ENCODE data around the gene APLF. TPM values are rescaled to one million over a fixed set of nuclear protein-coding genes. Genes with fewer than 3 reads are reported as not detected.

Gene APLF
- polyA plus RNA-seq, 2 of the 4 experiments (the other 2 are of a cell fraction): 1.5 to 2.8 TPM

DNA sequence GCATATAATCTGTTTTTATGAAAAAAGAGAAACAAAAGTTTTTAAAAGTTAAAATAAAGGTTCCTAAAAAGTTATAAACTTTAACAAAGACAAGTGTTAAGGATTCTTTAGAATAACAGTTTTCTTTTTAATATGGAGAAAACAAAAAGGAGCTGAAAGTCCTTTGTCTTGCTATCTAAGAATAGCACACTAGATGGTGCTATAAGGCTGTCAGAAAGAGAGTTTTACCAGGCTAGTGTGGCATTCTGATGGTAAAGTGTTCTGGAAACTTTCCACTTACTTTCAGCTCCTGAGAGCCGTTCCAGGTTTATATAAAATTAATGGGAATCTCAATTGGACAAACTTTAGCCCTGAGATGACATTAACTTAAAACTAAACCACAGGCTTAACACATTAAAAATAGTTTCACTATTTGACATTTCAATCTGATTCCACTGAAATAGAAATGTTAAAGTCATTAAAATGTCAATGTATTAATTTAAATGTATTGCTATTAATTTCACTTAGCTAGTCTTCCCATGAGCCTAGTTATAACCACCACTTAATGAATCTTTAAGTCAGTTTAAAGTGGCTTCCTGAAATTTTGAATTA lies 4.0 kb upstream of the APLF start:
- DNase-seq (ENCODE audit: low read depth in 1 of 2, low spot score in 1 of 2): peak; percentile 44 to 70
- Histone ChIP-seq H3K4me2 (no peak overlapping the region), H3K4me1 (peaks cover 10% of the 10 kb centered on the region), H3K27ac (no peak overlapping the region), H3K9me3 (no peaks in the 10 kb centered on the region), H3K4me3 (no peak overlapping the region)
- WGBS (ENCODE audit: missing lambda C conversion rate): 0% methylated on average over 1 of the region's 1 CpG
- POLR2A ChIA-PET: interaction anchor here (0.6 to 1.0 kb wide), 3 partner anchors 10 to 462 kb away, joined by 5 to 6 read pairs (median 6); no protein-coding TSS in a partner anchor
- no peak for ATAC-seq
- CTCF ChIA-PET: interaction anchor here (0.5 to 7.1 kb wide), 64 partner anchors 10 to 1335 kb away, joined by 3 to 87 read pairs (median 4); partner anchors contain the start of gene ARHGAP25
- TF ChIP-seq RAD21 (conservative IDR thresholded peaks at IDR 0.05 in 1 of 2, IDR thresholded peaks at IDR 0.05 in 1 of 2) (peak; percentile 89 to 90), RARB (CRISPR knock-in tag; IDR thresholded peaks at IDR 0.05) (no peak), SMC3 (IDR thresholded peaks at IDR 0.05) (peak; percentile 61)
- TF ChIP-seq, protein P1, sequence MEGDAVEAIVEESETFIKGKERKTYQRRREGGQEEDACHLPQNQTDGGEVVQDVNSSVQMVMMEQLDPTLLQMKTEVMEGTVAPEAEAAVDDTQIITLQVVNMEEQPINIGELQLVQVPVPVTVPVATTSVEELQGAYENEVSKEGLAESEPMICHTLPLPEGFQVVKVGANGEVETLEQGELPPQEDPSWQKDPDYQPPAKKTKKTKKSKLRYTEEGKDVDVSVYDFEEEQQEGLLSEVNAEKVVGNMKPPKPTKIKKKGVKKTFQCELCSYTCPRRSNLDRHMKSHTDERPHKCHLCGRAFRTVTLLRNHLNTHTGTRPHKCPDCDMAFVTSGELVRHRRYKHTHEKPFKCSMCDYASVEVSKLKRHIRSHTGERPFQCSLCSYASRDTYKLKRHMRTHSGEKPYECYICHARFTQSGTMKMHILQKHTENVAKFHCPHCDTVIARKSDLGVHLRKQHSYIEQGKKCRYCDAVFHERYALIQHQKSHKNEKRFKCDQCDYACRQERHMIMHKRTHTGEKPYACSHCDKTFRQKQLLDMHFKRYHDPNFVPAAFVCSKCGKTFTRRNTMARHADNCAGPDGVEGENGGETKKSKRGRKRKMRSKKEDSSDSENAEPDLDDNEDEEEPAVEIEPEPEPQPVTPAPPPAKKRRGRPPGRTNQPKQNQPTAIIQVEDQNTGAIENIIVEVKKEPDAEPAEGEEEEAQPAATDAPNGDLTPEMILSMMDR (IDR thresholded peaks at IDR 0.05): peak; percentile 94
- FAIRE-seq: peak; percentile 80

DNA sequence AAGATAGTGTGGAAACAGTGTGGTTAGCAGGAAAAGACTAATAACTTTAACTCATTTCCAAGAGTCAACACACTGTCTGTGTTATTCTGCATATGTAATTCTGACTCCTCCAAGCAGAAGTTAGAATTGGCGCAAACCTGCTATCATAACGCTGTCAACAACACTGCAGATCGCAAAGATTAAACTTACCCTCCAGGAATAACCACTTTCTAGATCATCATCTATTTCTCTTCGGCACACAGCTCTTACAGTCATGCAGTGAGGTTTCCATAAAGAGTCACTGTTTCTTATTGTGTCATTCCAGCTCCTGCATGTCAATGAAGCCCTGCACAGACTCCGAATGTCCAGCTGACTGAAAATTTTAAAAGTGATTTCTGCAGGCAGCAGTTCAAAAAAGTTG lies 2.7 kb upstream of the APLF start:
- FAIRE-seq: no peak
- ChIA-PET POLR2A (no interaction called here), CTCF (interaction anchor here (1.0 to 7.1 kb wide), 12 partner anchors 9 to 468 kb away, joined by 3 to 87 read pairs (median 14); no protein-coding TSS in a partner anchor)
- DNase-seq (ENCODE audit: low read depth in 1 of 2, low spot score in 1 of 2): no peak
- H3K4me2 ChIP-seq: no peak overlapping the region
- H3K9me3 ChIP-seq: no peaks in the 10 kb centered on the region
- H3K27ac ChIP-seq: no peak overlapping the region
- ATAC-seq: no peak
- no peak for TF ChIP-seq MAZ (IDR thresholded peaks at IDR 0.05; ENCODE audit: borderline replicate concordance, low read depth, low read length)
- no peak for TF ChIP-seq BHLHE40 (IDR thresholded peaks at IDR 0.05; ENCODE audit: low read depth, low read length)
- no peak for TF ChIP-seq CEBPB (IDR thresholded peaks at IDR 0.05)
- TF ChIP-seq, protein P2, sequence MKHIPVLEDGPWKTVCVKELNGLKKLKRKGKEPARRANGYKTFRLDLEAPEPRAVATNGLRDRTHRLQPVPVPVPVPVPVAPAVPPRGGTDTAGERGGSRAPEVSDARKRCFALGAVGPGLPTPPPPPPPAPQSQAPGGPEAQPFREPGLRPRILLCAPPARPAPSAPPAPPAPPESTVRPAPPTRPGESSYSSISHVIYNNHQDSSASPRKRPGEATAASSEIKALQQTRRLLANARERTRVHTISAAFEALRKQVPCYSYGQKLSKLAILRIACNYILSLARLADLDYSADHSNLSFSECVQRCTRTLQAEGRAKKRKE (CRISPR knock-in tag; IDR thresholded peaks at IDR 0.05; ENCODE audit: low read depth): no peak
- no peak for TF ChIP-seq EHF (CRISPR knock-in tag; IDR thresholded peaks at IDR 0.05)
- TF ChIP-seq, protein P3, sequence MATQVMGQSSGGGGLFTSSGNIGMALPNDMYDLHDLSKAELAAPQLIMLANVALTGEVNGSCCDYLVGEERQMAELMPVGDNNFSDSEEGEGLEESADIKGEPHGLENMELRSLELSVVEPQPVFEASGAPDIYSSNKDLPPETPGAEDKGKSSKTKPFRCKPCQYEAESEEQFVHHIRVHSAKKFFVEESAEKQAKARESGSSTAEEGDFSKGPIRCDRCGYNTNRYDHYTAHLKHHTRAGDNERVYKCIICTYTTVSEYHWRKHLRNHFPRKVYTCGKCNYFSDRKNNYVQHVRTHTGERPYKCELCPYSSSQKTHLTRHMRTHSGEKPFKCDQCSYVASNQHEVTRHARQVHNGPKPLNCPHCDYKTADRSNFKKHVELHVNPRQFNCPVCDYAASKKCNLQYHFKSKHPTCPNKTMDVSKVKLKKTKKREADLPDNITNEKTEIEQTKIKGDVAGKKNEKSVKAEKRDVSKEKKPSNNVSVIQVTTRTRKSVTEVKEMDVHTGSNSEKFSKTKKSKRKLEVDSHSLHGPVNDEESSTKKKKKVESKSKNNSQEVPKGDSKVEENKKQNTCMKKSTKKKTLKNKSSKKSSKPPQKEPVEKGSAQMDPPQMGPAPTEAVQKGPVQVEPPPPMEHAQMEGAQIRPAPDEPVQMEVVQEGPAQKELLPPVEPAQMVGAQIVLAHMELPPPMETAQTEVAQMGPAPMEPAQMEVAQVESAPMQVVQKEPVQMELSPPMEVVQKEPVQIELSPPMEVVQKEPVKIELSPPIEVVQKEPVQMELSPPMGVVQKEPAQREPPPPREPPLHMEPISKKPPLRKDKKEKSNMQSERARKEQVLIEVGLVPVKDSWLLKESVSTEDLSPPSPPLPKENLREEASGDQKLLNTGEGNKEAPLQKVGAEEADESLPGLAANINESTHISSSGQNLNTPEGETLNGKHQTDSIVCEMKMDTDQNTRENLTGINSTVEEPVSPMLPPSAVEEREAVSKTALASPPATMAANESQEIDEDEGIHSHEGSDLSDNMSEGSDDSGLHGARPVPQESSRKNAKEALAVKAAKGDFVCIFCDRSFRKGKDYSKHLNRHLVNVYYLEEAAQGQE (IDR thresholded peaks at IDR 0.05): no peak
- no peak for TF ChIP-seq CHD2 (IDR thresholded peaks at IDR 0.05; ENCODE audit: low read length, partially characterized antibody)
- no peak for TF ChIP-seq RFX5 (IDR thresholded peaks at IDR 0.05)
- no peak for TF ChIP-seq SREBF2 (IDR thresholded peaks at IDR 0.05)
- no peak for TF ChIP-seq GATA3 (IDR thresholded peaks at IDR 0.05; ENCODE audit: borderline replicate concordance)
- TF ChIP-seq, protein P4, sequence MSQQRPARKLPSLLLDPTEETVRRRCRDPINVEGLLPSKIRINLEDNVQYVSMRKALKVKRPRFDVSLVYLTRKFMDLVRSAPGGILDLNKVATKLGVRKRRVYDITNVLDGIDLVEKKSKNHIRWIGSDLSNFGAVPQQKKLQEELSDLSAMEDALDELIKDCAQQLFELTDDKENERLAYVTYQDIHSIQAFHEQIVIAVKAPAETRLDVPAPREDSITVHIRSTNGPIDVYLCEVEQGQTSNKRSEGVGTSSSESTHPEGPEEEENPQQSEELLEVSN (IDR thresholded peaks at IDR 0.05; ENCODE audit: borderline replicate concordance, low read depth): no peak
- TF ChIP-seq POLR2A (IDR thresholded peaks at IDR 0.05; ENCODE audit: low read length): no peak
- TF ChIP-seq RCOR1 (IDR thresholded peaks at IDR 0.05; ENCODE audit: low read depth, low read length): no peak
- no peak for TF ChIP-seq PHF8 (IDR thresholded peaks at IDR 0.05; ENCODE audit: borderline replicate concordance, low read depth)
- TF ChIP-seq HOXA7 (CRISPR knock-in tag; IDR thresholded peaks at IDR 0.05): no peak
- TF ChIP-seq, protein P5, sequence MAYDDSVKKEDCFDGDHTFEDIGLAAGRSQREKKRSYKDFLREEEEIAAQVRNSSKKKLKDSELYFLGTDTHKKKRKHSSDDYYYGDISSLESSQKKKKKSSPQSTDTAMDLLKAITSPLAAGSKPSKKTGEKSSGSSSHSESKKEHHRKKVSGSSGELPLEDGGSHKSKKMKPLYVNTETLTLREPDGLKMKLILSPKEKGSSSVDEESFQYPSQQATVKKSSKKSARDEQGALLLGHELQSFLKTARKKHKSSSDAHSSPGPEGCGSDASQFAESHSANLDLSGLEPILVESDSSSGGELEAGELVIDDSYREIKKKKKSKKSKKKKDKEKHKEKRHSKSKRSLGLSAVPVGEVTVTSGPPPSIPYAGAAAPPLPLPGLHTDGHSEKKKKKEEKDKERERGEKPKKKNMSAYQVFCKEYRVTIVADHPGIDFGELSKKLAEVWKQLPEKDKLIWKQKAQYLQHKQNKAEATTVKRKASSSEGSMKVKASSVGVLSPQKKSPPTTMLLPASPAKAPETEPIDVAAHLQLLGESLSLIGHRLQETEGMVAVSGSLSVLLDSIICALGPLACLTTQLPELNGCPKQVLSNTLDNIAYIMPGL (CRISPR knock-in tag; IDR thresholded peaks at IDR 0.05; ENCODE audit: borderline replicate concordance): no peak
- no peak for TF ChIP-seq EP300 (IDR thresholded peaks at IDR 0.05)
- no peak for TF ChIP-seq EHMT2 (IDR thresholded peaks at IDR 0.05; ENCODE audit: low read depth)
- no peak for TF ChIP-seq RARB (CRISPR knock-in tag; IDR thresholded peaks at IDR 0.05)
- TF ChIP-seq, protein P6, sequence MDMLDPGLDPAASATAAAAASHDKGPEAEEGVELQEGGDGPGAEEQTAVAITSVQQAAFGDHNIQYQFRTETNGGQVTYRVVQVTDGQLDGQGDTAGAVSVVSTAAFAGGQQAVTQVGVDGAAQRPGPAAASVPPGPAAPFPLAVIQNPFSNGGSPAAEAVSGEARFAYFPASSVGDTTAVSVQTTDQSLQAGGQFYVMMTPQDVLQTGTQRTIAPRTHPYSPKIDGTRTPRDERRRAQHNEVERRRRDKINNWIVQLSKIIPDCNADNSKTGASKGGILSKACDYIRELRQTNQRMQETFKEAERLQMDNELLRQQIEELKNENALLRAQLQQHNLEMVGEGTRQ (IDR thresholded peaks at IDR 0.05): no peak
- WGBS (ENCODE audit: missing lambda C conversion rate): 90% methylated on average over 5 of the region's 5 CpGs
- H3K4me1 ChIP-seq: peaks cover 19% of the 10 kb centered on the region
- H3K4me3 ChIP-seq: no peak overlapping the region

Data from A549 (cell line).